HG03354 (cell line): ENCODE results near the gene WDR27.
A peak's percentile ranks its signal among the peaks of the same experiment; 100 is the strongest.
"Not testable (repeated sequence)": the region's sequence is repeated elsewhere in the genome, so short reads cannot be mapped to it uniquely, and the experiment has no call there.

Source experiments
- ATAC-seq: cut with Tn5 transposase; IDR thresholded peaks from one replicate; pipeline ENCODE4 v1.9.1; 2021; ENCODE audit warnings: mild to moderate bottlenecking; ENCODE audit not compliant: unreplicated experiment, poor library complexity, severe bottlenecking

Gene WDR27

DNA sequence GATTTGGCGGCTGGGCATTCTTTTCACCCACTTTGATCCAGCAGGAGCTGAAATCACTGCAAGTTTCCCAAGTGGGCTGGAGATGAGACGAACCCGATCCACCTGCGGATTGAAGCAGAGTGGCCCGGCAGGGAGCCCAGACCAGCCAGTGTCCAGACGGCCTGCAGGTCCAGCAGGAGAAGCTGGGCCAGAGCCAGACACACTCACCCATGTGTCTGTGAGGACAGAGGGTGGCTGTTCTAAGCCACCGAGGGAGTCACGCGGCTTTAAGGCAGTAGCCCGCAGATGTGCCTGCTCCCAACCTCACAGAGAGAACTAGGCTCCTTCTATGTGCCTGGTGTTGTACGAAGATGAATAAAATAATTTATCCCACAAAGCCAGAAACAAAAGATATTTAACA lies 200.7 kb downstream of the WDR27 start:
- ATAC-seq = no peak

DNA sequence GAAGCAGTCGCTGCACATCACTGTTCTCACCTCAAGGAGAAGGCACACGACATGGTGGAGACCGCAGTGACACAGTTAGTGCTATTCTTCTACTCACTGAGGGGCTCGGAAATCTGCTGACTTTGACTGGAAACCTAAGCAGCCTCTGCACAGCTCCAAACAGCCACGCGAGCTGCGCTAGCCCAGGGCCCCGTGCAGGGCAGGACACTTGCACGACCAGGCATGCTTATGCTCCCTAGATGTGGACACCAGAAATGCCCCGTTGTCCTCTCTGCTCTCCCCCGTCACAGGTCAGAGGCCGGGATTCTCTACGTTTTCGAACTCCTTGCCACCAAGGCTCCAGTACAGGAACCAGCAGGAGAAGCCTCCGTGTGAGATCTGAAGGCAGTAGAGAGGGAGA lies 201.1 kb downstream of the WDR27 start:
- ATAC-seq = no peak

DNA sequence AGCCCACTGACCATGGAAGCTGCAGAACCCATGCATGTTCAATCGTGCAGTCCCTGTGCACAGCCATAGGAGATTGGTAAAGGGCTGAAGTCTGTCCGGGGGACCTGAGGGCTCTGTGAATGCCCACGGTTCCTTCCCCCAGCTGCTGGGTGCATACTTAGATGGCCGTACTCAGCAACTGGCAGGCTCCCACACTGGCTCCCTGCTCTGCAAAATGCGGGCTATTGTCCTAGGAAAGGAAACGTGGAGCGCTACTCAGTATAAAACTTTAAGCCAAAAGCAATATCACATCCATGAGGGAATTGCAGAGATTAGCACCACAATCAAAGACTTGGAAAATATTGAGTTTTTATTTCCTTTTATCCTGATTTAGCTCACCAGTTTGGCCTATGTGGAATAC lies 202.0 kb downstream of the WDR27 start:
- no peak for ATAC-seq

DNA sequence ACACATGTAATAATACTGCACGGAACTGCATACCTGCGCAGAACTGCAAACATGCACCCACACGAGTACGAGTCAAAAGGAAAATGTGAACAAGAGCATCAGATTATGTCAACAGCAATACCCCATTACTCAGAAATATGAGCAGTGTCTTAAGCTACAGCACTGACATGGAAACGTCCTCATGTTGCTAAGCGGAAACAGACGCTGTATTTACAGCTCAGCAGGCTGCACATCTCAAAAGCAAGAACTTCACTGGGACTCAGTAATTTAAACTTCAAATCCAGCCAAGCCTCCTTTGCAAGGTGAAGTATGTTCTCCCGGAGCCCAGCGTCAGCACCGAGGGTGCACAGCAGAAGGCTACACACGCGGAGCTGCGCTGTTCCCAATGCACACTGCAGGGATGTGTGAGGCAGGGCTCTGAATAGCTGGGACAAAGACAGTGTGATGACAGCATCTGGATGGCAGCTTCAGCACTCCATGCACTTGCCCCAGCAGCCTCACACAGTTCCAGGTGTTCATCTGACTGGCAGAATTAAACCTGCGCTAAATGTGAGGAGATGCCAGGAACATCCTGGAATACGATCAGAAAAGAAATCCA lies 202.8 kb downstream of the WDR27 start:
- no peak for ATAC-seq

DNA sequence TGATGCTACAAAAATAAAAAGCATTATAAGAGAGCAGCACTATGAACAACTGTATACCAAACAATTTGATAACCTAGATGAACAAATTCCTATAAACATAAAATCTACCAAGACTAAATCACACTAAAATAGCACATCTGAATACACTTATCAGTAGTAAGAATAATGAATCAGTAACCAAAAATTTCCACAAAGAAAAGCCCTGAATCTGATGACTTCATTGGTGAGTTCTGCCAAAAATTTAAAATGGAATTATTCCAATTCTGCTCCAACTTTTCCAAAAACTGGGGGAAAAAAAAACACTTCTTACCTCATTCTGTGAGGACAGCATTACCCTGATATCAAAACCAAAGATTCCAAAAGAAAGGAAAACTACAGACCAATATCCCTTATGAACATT lies 206.2 kb downstream of the WDR27 start:
- no peak for ATAC-seq

DNA sequence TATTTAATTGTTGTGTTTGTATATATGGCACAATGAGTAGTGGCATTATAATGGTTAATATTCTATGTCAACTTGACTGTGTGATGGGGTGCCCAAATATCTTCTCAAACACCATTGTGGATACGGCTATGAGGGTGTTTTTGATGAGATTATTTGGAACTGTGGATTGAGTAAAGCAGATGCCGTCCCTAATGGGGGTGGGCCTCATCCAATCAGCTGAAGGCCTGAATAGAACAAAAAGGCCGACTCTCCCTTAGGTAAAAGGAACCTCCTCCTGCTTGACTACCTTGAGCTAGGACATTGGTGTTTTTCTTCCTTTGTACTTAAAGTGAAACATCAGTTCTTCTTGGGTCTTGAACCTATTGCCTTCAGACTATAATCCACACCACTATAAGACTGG lies 207.8 kb downstream of the WDR27 start:
- no peak for ATAC-seq

DNA sequence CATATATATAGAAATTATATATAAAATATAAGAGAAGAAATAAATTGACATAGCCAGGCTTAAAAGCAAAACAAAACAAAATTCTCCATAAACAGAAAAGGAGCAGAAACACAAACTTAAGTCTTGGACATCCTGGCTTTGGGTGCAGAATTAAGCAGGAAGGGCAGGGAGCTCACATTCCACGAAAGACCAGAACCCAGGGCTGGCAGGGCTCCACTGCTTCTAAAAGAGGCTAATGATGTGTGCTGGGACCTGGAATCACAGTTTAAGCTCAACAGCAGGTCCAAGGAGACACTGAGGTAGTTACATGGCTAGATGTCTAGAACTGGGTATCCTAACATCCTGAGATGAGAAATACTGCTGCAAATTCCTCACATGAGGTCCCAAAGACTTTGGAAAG lies 210.3 kb downstream of the WDR27 start:
- ATAC-seq = no peak

DNA sequence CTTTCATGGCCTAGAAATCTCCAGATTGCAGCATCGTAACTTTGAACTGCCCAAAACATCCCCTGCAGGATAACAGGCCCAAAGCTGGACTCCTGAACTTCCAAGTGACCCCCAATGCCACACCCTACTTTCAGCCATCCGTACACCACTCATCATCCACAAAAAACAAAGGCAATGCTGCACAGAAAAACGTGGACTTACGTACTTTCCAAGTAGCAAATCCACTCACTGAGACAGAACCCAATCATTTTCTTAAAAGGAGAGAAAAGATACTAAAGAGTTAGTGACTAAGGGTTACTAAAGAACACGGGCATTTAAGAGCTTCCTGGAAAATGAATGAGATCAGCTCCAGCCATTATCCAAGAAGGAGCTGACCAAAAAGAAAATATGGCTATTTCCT lies 211.0 kb downstream of the WDR27 start:
- ATAC-seq = no peak

DNA sequence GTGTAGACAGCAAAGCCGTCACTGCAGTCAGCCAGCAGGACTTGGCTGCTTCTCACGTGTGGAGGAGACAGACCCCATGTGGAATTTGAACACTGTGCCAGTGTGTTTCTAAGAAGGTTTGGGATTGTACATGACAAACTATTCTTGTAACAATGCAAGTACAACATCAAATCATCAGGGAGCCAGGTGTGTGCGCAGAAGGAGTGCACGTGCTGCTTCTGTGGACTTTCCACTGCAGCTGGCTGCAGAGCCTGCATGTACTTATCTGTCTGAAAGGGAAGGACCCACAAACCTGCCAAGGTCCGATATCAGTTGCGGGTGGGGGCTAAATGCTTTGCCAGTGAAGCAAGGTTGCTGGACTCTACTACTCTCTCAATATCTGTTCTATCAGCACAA lies 211.6 kb downstream of the WDR27 start:
- ATAC-seq = no peak

DNA sequence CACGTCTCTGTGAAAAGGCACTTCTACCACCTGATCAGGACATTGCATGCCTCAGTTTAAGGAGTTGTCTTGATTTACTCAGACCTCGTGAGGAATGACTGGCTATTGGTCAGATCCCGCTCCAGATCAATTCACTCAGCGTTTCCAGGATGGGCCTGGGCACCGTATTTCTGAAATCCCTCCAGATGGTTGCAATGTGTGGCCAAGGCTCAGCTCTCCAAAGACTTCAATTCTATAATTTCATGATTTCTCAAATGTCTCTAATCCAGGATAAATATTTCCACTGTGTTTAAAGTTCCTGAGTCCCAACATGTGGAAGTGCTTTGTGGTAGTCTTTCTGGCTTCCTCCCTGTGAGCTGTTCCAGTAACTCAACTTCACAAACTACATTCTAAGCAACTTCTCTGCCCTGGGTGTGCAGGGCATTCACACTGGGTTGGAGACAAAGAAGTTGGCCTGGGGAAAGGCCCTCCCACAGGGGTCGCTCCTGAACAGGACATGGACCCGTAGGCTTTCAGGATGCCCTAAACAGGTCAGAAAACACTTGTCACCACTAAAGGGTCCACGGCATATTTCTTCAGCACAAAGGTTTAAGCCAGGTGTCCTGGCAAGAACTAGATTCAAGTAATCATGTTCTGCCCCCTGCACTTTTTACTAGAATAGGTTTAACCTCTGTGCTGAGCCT lies 212.1 kb downstream of the WDR27 start:
- ATAC-seq = no peak

DNA sequence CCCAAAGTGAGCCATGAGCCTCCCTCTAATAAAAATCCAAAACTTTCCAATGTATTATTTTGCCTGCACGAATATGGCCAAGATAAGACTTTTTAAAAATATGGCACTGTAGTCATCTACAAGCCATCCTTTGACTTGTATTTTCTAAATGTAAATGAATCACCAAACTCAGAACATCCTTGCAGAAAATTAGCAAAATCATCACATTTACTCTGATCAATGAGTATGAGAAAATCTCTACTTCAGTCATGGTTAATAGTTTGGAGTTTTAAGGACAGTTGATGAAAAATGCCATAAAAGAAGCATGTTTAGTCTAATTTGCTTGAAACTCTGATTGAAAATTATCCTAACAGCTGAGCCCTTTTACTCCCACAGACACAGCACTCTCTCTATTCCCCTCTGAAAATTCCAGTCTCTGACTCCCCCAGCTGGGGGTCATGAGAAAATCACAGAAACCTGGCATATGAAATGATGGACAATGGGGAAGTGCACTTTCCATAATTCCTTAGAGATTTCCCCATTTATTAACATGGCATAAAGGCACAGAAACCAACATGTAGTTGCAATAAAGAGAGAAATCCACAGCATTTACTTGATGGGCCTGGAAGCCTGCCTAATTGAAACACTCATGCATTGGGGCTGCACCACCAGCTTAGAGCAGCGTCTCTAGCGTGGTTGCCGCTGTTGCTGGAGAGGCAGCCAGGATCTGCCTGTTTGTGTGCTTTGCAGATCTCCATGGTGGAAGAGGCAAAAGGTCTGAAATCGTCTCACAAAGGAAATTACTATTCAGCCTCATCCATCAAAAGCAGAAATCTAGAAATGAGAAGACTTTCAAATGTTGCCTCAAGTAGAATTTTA lies 214.0 kb downstream of the WDR27 start:
- no peak for ATAC-seq

DNA sequence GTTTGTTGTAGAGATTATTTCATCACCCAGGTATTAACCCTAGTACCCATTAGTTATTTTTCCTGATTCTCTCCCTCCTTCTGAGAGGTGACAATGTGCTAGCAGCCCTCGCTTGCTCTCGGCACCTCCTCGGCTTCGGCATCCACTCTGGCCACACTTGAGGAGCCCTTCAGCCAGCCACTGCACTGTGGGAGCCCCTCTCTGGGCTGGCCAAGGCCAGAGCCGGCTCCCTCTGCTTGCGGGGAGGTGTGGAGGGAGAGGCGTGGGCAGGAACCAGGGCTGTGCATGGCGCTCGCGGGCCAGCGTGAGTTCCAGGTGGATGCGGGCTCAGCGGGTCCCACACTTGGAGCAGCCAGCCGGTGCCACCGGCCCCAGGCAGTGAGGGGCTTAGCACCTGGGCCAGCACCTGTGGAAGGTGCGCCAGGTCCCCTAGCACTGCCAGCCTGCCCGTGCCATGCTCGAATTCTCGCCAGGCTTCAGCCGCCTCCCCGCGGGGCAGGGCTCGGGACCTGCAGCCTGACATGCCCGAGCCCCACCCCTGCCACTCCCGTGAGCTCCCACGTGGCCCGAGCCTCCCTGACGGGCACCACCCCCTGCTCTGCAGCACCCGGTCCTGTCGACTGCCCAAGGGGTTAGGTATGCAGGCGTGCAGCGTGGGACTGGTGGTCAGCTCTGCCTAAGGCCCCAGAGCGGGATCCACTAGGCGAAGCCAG lies 221.9 kb downstream of the WDR27 start:
- ATAC-seq = no peak

DNA sequence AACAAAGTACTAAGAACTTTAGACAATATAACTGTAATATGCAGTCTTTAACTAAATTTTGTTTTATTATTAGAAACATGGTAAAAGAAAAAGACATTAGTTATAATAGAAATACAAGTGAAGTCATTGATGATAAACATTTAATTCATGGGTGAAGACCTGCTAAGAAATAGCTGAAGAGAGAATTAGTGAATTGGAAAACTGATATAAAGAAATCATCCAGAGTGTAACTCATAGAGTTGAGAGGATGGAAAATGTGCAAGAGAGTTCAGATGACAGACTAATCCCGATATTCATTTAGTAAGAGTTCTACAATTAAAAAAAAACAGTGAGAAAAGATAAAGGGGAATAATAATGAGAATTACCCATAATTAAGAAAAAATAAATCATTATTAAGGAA lies 227.5 kb downstream of the WDR27 start:
- ATAC-seq = no peak

DNA sequence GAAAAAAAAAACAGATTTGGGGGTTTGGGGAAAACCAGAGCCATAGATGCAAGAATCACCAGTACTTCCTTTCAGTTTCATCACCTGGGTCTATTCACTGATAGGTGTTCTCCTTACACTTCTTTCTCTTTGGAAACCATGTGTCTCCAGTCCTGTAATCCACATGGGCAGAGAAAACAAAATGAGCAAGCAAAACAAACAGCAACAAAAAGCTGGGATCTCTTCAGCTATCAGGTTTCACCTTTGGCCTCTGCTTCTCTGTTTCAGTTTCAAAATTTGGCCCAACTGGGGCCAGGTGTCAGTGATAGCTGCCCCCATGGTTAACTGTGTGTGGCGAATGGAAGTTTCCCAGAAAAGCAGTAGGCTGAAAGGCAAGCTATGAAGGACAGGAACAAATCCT lies 228.2 kb downstream of the WDR27 start:
- ATAC-seq = peak; percentile 88

DNA sequence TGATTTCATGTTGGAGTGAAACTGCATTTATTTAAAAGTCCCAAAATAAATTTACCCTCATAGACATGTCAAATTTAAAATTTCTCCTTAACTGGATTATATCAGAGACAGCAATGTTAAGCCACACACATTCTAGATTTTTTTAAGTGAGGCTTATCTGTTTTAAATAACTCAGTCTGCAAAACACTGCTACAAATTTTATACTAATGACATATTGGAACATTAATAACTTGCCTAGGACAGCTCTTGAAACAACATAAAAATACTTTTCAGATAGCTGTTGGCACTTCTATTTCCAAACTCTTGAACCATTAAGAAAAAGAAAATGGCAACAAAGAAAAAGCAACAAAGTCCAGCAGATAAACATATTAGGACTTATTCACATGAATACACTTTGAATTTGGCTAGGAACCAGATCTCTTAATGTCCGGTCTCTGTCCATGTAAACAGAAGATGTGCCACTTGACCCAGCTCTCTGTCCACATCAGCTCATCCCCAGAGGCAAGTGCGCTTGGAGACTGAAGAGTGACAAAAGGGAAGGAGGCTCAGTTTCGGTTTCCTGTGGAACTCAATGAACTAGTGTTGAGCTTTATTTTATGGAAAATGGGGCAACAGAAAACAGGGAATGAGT lies 228.9 kb downstream of the WDR27 start:
- ATAC-seq = no peak

DNA sequence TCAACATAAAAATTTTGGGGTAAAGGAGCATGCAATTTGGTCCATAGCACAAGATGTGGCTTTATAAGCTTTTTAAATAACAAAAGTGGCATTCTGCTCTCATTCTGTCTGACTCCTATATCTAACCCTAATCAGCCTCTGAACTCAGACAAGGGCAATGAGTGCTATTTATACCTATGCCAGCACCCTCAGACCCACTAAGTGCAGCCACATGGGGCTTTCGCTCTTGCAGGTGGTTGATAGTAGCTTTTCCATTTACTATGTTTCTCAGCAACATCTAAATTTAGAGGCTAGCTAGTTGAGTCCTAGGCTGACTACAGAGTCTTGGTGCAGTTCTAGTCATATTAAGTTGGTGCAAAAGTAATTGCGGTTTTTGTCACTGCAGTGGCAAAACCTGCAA lies 231.0 kb downstream of the WDR27 start:
- no peak for ATAC-seq

DNA sequence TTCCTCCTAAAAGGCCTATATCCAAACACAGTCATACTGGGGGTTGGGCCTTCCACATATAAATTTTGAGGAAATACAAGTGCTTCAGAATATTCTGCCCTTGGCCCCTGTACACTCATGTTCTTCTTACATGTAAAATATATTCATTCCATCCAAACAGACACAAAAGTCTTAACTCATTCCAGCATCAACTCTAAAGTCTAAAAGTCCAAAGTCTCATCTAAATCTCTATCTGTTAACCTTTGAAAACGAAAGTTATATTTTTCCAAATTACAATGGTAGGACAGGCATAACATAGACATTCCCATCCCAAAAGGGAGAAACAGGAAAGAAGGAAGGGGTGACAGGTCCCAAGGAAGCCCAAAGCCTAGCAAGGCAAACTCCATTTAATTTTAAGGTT lies 232.8 kb downstream of the WDR27 start:
- no peak for ATAC-seq

DNA sequence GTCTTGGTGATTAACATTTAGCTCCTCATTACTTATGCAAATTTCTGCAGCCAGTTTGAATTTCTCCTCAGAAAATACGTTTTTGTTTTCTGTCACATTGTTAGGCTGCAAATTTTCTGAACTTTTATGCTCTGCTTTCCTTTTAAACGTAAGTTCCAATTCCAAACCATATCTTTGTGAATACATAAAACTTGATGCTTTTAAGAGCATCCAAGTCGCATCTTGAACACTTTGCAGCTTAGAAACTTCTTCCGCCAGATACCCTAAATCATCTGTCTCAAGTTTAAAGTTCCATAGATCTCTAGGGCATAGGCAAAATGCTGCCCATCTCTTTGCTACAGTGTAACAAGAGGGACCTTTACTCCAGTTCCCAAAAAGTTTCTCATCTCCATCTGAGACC lies 234.1 kb downstream of the WDR27 start:
- not testable (repeated sequence) for ATAC-seq

DNA sequence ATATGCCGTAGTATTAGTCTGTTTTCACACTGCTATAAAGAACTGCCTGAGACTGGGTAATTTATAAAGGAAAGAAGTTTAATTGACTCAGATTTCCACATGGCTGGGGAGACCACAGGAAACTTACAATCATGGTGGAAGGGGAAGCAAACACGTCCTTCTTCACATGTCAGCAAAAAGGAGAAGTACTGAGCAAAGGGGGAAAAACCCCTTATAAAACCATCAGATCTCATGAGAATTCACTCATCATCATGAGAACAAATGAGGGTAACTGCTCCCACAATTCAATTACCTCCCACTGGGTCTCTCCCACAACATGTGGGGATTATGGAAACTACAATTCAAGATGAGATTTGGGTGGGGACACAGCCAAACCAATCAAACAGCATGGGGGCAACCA lies 235.6 kb downstream of the WDR27 start:
- not testable (repeated sequence) for ATAC-seq

DNA sequence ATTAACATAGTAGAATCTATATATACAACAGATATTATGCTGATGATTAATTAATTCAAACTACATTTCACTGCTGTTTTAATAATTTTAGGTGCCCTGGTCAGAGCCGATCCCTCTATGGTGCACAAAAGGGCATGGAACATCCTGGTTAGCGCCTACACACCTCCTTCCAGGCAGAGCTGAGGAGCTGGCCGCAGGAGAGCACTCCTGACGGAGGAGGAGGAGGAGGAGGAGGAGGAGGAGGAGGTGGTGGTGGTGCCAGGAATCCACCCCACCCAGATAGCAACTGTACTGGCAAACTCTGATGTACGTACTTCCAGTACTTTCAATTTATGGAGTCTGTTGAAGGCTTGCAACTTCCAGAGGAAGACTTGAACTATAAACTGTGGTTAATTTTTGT lies 244.1 kb downstream of the WDR27 start:
- no peak for ATAC-seq
